GM12878 (cell line): ENCODE results near the gene RAB35. TPM values are rescaled to one million over a fixed set of nuclear protein-coding genes. Genes with fewer than 3 reads are reported as not detected.

ENCODE experiments used
- ATAC-seq: fragments of 200-7000 bp; cut with Tn5 transposase; 3 replicates; pipeline ENCODE4 v1.9.1; 2020; ENCODE audit warnings: mild to moderate bottlenecking, moderate library complexity
- BruUV-seq: library from RNA; stranded (reverse); fragments of 400-500 nt; replicated peaks from 2 replicates; lab custom pipeline; 2021; lab: Mats Ljungman, UMichigan
- CTCF ChIA-PET: fragments of 300-600 bp; sonication (Branson Sonifier 250); formaldehyde crosslinking; extraction: SDS; loops from one replicate; lab custom pipeline; 2021; ENCODE audit warnings: inconsistent platforms; lab: Yijun Ruan, JAX
- POLR2A ChIA-PET: fragments of 350-600 bp; formaldehyde crosslinking; extraction: SDS; loops from one replicate; lab custom pipeline; 2021; ENCODE audit warnings: inconsistent platforms; lab: Charles Lee
- RAD21 ChIA-PET: fragments of 300-600 bp; sonication (Branson Sonifier 250); formaldehyde crosslinking; loops from one replicate; lab custom pipeline; 2023; ENCODE audit warnings: antibody characterized with exemption; ENCODE audit not compliant: unreplicated experiment; lab: Charles Lee
- SMC1A ChIA-PET: fragments of 300-600 bp; sonication (Branson Sonifier 250); formaldehyde crosslinking; loops from one replicate; lab custom pipeline; 2023; ENCODE audit not compliant: unreplicated experiment, uncharacterized antibody; lab: Charles Lee
- DNase-seq: peaks from one replicate; pipeline ENCODE4 v3.0.0-alpha.2; 2011; ENCODE audit warnings: low read depth, low spot score
- FAIRE-seq: peaks from 3 replicates; lab custom pipeline; 2011; peaks lifted over from hg19 to GRCh38; lab: Jason Lieb, UNC
- H2AFZ ChIP-seq: 2 replicates; pipeline ENCODE4 v1.6.0; 2011; ENCODE audit warnings: low read depth, low read length, control low read depth; ENCODE audit not compliant: control insufficient read depth
- H3K27ac ChIP-seq: 2 replicates; pipeline ENCODE4 v1.5.1; 2011; ENCODE audit warnings: control low read depth; ENCODE audit not compliant: control insufficient read depth, insufficient read depth
- H3K27me3 ChIP-seq, 2 experiments: replicated peaks in 1 of 2; 2 replicates each; pipeline versions ENCODE4 v1.6.0 to v1.6.1; 2011; ENCODE audit warnings: low read length in 1 of 2; ENCODE audit not compliant: control insufficient read depth in 2 of 2, insufficient read depth in 2 of 2
- H3K36me3 ChIP-seq, 2 experiments: 2 replicates each; pipeline ENCODE4 v1.5.1; 2011; ENCODE audit warnings: low read length in 1 of 2; ENCODE audit not compliant: control insufficient read depth in 2 of 2, insufficient read depth in 2 of 2
- H3K4me1 ChIP-seq: 2 replicates; pipeline ENCODE4 v1.6.1; 2011; ENCODE audit warnings: mild to moderate bottlenecking, low read length, moderate library complexity, mixed read lengths; ENCODE audit not compliant: control insufficient read depth, insufficient read depth
- H3K4me2 ChIP-seq: 2 replicates; pipeline ENCODE4 v1.6.0; 2011; ENCODE audit warnings: control low read depth; ENCODE audit not compliant: control insufficient read depth, insufficient read depth
- H3K4me3 ChIP-seq: fragments of 200-600 bp; sonication (generic); 2 replicates; pipeline ENCODE4 v1.5.1; 2016
- H3K79me2 ChIP-seq: 2 replicates; pipeline ENCODE4 v1.6.0; 2011; ENCODE audit warnings: low read length; ENCODE audit not compliant: control insufficient read depth, insufficient read depth
- H3K9ac ChIP-seq: 2 replicates; pipeline ENCODE4 v1.8.0; 2011; ENCODE audit warnings: low read length, control low read depth, mixed read lengths; ENCODE audit not compliant: control insufficient read depth, insufficient read depth
- H3K9me3 ChIP-seq: replicated peaks from 3 replicates; pipeline ENCODE4 v1.5.1; 2011; ENCODE audit warnings: mild to moderate bottlenecking, low read length; ENCODE audit not compliant: control insufficient read depth, insufficient read depth
- H4K20me1 ChIP-seq: 2 replicates; pipeline ENCODE4 v1.6.0; 2011; ENCODE audit not compliant: control insufficient read depth, insufficient read depth
- ATF2 ChIP-seq: IDR thresholded peaks from 2 replicates; pipeline ENCODE4 v1.6.1; 2012; ENCODE audit warnings: low read length, inconsistent platforms
- ATF7 ChIP-seq: fragments of 450-650 bp; IDR thresholded peaks from 2 replicates; pipeline ENCODE4 v1.6.1; 2016; ENCODE audit warnings: low read depth, mild to moderate bottlenecking
- BMI1 ChIP-seq: fragments of 450-650 bp; IDR thresholded peaks from 2 replicates; pipeline ENCODE4 v1.6.1; 2016; ENCODE audit warnings: mild to moderate bottlenecking, moderate library complexity, borderline replicate concordance
- CBX5 ChIP-seq: sonication (generic); IDR thresholded peaks from 2 replicates; pipeline ENCODE4 v1.6.1; 2016; ENCODE audit warnings: low read depth, moderate library complexity, mild to moderate bottlenecking, inconsistent platforms
- CHD2 ChIP-seq: IDR thresholded peaks from 2 replicates; pipeline ENCODE4 v1.6.1; 2011; ENCODE audit warnings: low read depth, low read length, improper control_type of control experiment, borderline replicate concordance
- CUX1 ChIP-seq: IDR thresholded peaks from 2 replicates; pipeline ENCODE4 v1.6.1; 2012; ENCODE audit warnings: improper control_type of control experiment, low read depth, low read length; ENCODE audit not compliant: insufficient replicate concordance
- KDM1A ChIP-seq: fragments of 200-600 bp; sonication (generic); IDR thresholded peaks from 2 replicates; pipeline ENCODE4 v1.6.1; 2016; ENCODE audit warnings: borderline replicate concordance
- MEF2B ChIP-seq: fragments of 450-650 bp; IDR thresholded peaks from 2 replicates; pipeline ENCODE4 v1.6.1; 2018; ENCODE audit warnings: mild to moderate bottlenecking, moderate library complexity; ENCODE audit not compliant: partially characterized antibody, poor library complexity, severe bottlenecking
- NBN ChIP-seq: fragments of 450-650 bp; IDR thresholded peaks from 2 replicates; pipeline ENCODE4 v1.6.1; 2016
- NFYA ChIP-seq: IDR thresholded peaks from 2 replicates; pipeline ENCODE4 v1.6.1; 2011; ENCODE audit warnings: low read depth, mild to moderate bottlenecking, low read length, improper control_type of control experiment, borderline replicate concordance
- PML ChIP-seq: IDR thresholded peaks from 2 replicates; pipeline ENCODE4 v1.6.1; 2012; ENCODE audit warnings: low read length, inconsistent platforms
- POLR2AphosphoS2 ChIP-seq: IDR thresholded peaks from 2 replicates; pipeline ENCODE4 v1.6.1; 2011; ENCODE audit warnings: low read depth, mild to moderate bottlenecking, low read length, improper control_type of control experiment, moderate library complexity
- RBBP5 ChIP-seq: fragments of 200-600 bp; sonication (generic); conservative IDR thresholded peaks from 2 replicates; pipeline ENCODE4 v1.6.1; 2016
- RUNX3 ChIP-seq: IDR thresholded peaks from 2 replicates; pipeline ENCODE4 v1.6.1; 2012; ENCODE audit warnings: low read length, inconsistent platforms
- SMAD5 ChIP-seq: IDR thresholded peaks from 2 replicates; pipeline ENCODE4 v1.6.1; 2016; ENCODE audit warnings: antibody characterized with exemption, low read depth
- SREBF2 ChIP-seq: IDR thresholded peaks from 2 replicates; pipeline ENCODE4 v1.6.1; 2012; ENCODE audit warnings: mild to moderate bottlenecking, low read length
- STAT1 ChIP-seq: fragments of 450-650 bp; conservative IDR thresholded peaks from 2 replicates; pipeline ENCODE4 v1.6.1; 2014; ENCODE audit warnings: antibody characterized with exemption, mild to moderate bottlenecking
- YY1 ChIP-seq: IDR thresholded peaks from 2 replicates; pipeline ENCODE4 v1.6.1; 2011; ENCODE audit warnings: low read depth, mild to moderate bottlenecking, low read length
- whole genome bisulfite sequencing: methylation state at CpG from one replicate; pipeline ENCODE4 v1.1.6; 2016; ENCODE audit warnings: low lambda C conversion rate; ENCODE audit not compliant: insufficient replicate concordance, insufficient coverage; ENCODE audit errors: missing lambda C conversion rate; 5-methylcytosine and 5-hydroxymethylcytosine counted together
- in situ Hi-C: fragments of 300-500 bp; cut with MboI; formaldehyde crosslinking; loops from 9 replicates; pipeline ENCODE4 v1.14.3; 2018; ENCODE audit warnings: mixed read lengths
- intact Hi-C: fragments of 100-400 bp; cut with micrococcal nuclease; formaldehyde crosslinking; loops from one replicate; pipeline ENCODE4 v1.14.2; 2022; ENCODE audit not compliant: unreplicated experiment
- polyA plus RNA-seq, 11 experiments: library from polyadenylated mRNA; depleted of rRNA in 4 of 11; unstranded in 6 of 11; stranded (reverse) in 5 of 11; fragments of >200 nt; fragmentation: Nextera tagmentation in 4 of 11; fragmentation: Illumina TruSeq in 1 of 11; extraction: Ambion mirVana in 4 of 11; extraction: Trizol in 1 of 11; gene quantifications; 1 replicate in 1 of 11; 2 replicates in 10 of 11; pipeline versions ENCODE4 v1.2.1 to v1.2.3, GENCODE V29; 2011 to 2016; ENCODE audit warnings: inconsistent platforms in 2 of 11, missing spikeins in 2 of 11, low read depth in 1 of 11
- total RNA-seq, 4 experiments: library from RNA; depleted of rRNA in 3 of 4; stranded (reverse); fragments of >200 nt in 3 of 4; fragmentation: Illumina TruSeq in 1 of 4; extraction: Trizol in 1 of 4; gene quantifications; 2 replicates each; pipeline versions ENCODE4 v1.2.1 to v1.2.3, GENCODE V29; 2013 to 2021

Gene RAB35
- total and polyA plus RNA-seq, 10 of the 15 experiments (the other 5 are each of a cell fraction or from before 2014, with no cell fraction given) = 0.76 to 99.2 (median 43.8) TPM

DNA sequence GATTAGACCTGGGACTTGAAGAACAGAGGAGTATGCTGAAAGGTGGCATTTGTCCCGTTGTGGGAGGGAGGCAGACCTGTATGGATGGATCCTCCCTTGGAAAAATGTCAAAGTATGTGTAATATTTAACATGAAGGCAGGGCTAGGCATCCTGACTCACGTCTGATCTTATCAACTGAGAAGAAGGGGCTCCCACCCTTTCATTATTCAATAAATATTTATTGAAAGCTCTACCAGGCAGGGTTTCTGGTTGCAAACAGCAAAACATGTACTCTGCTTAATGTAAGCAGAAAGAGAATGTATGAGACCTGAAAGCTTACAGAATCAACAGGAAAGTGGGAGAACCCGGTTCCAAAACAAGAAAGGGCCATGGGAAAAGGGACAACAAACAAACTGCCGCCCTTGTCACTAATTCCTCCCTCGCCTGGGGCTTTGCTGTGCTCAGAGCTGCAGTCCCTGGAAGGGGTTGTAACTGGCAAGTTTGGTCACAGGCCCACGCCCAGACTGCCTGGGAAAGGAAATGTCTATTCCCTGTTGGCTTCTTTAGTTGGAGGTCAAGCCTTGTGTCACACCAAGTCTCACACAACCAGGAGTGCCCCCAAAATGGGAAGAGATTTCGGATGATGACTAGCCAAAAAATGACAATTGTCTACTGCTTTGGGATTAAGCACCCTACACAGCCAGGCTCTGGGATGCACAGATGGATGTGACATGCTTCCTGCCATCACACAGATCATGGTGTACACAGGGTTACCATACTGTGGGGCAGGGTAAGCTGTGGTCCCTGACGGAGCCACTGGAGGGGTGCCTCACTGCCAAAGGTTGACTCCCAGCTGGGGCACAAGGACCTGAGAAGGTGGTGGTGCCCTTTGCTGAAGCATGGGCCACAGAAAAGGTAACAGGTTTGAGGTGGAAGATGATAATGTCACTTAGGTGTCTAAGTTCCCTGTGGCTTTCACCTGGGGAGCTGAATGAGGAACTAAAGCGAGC is 36.8 kb downstream of the RAB35 start:
- Histone ChIP-seq H2AFZ (no peak overlapping the region), H3K27ac (no peak overlapping the region), H3K4me3 (no peak overlapping the region), H3K4me1 (no peaks in the 10 kb centered on the region), H3K36me3 (no peaks in the 10 kb centered on the region), H3K79me2 (no peaks in the 10 kb centered on the region), H4K20me1 (no peaks in the 10 kb centered on the region), H3K9ac (no peak overlapping the region), H3K4me2 (no peak overlapping the region), H3K27me3 (no peaks in the 10 kb centered on the region), H3K9me3 (no peaks in the 10 kb centered on the region)
- intact Hi-C loops (loop anchor here (10.0 kb wide), 2 partner anchors 65 to 145 kb away; no protein-coding TSS in a partner anchor), in situ Hi-C loops (no loop called here)
- 49% methylated on average over 9 of the region's 9 CpGs for WGBS
- TF ChIP-seq CUX1 (no peak), RUNX3 (no peak), YY1 (no peak), STAT1 (no peak), KDM1A (no peak), POLR2AphosphoS2 (no peak), PML (no peak), MEF2B (no peak), SMAD5 (no peak), BMI1 (no peak), SREBF2 (no peak), ATF2 (no peak), CBX5 (no peak), NBN (no peak), ATF7 (no peak), CHD2 (no peak), RBBP5 (no peak), NFYA (no peak)
- no peak for ATAC-seq
- ChIA-PET CTCF (interaction anchor here (1.2 to 1.4 kb wide), 3 partner anchors 13 to 339 kb away, joined by 3 to 4 read pairs (median 3); partner anchors contain the start of gene RPLP0), POLR2A (no interaction called here), SMC1A (interaction anchor here (1.2 kb wide), 1 partner anchor 11 kb away, joined by 3 read pairs; no protein-coding TSS in a partner anchor), RAD21 (no interaction called here)
- DNase-seq = no peak
- no peak for FAIRE-seq
- BruUV-seq = no TSS peak
